Stimulated activated CD4-positive, alpha-beta T cell treated with anti-CD3 and anti-CD28 coated beads, Interleukin-12 subunit alpha, Interleukin-12 subunit beta, amount 100 ng/mL, for 4 hours (primary cell): ENCODE measurements around the gene CDK5R2.

ENCODE experiments used
- DNase-seq: peaks from one replicate; pipeline ENCODE4 v3.0.0-alpha.2; 2020

The CDK5R2 gene

GRCh38 chr2:219010162-219010756 lies 50.8 kb downstream of the CDK5R2 start:
- DNase-seq, result peak; percentile 12

GRCh38 chr2:219010873-219011272 lies 51.4 kb downstream of the CDK5R2 start:
- DNase-seq, result no peak
